A549 (cell line): Measurements from ENCODE around the gene DACH1.

Source experiments
- CTCF ChIP-seq: fragments of >200 bp; sonication (Bioruptor Twin); formaldehyde crosslinking; IDR thresholded peaks from 3 replicates; pipeline ENCODE4 v1.5.1; 2016
- POLR2A ChIP-seq: IDR thresholded peaks from 2 replicates; pipeline ENCODE4 v1.6.1; 2012; ENCODE audit warnings: mild to moderate bottlenecking, low read length
- SMC3 ChIP-seq: fragments of >200 bp; sonication (Bioruptor Twin); formaldehyde crosslinking; IDR thresholded peaks from 3 replicates; pipeline ENCODE4 v1.6.1; 2018; ENCODE audit warnings: inconsistent platforms

- TF ChIP-seq CTCF, result no peak
- no peak for TF ChIP-seq POLR2A
- no peak for TF ChIP-seq SMC3
Measured at GRCh38 chr13:71503781-71504180, 363.2 kb downstream of the DACH1 start.
